Measurements from ENCODE around the gene CDX1.

- TF ChIP-seq, protein P1, sequence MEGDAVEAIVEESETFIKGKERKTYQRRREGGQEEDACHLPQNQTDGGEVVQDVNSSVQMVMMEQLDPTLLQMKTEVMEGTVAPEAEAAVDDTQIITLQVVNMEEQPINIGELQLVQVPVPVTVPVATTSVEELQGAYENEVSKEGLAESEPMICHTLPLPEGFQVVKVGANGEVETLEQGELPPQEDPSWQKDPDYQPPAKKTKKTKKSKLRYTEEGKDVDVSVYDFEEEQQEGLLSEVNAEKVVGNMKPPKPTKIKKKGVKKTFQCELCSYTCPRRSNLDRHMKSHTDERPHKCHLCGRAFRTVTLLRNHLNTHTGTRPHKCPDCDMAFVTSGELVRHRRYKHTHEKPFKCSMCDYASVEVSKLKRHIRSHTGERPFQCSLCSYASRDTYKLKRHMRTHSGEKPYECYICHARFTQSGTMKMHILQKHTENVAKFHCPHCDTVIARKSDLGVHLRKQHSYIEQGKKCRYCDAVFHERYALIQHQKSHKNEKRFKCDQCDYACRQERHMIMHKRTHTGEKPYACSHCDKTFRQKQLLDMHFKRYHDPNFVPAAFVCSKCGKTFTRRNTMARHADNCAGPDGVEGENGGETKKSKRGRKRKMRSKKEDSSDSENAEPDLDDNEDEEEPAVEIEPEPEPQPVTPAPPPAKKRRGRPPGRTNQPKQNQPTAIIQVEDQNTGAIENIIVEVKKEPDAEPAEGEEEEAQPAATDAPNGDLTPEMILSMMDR (IDR thresholded peaks at IDR 0.05) = no peak
- no peak for TF ChIP-seq EZH2phosphoT487 (IDR thresholded peaks at IDR 0.05)
Measured at GRCh38 chr5:150197476-150197875, 30.9 kb downstream of the CDX1 start.

Data from neural progenitor cell (in vitro differentiated cells).